ENCODE measurements around the gene NCSTN.

GRCh38 chr1:160407839-160408801, 64.9 kb downstream of the NCSTN start:
- TF ChIP-seq CTCF (optimal IDR thresholded peaks at IDR 0.05 in 1 of 3, IDR thresholded peaks at IDR 0.05 in 1 of 3, conservative IDR thresholded peaks at IDR 0.05 in 1 of 3; ENCODE audit: extremely low read depth in 1 of 3, insufficient read depth in 2 of 3, low read length in 3 of 3), result no peak
- no peak for TF ChIP-seq EZH2 (IDR thresholded peaks at IDR 0.05; ENCODE audit: low read length)
